GM13976 (cell line): ENCODE measurements around the gene SLC25A41.

Experiments
- DNase-seq: peaks from one replicate; pipeline ENCODE4 v3.0.0; 2012; ENCODE audit warnings: low spot score
- in situ Hi-C: fragments of 300-500 bp; cut with MboI; formaldehyde crosslinking; loops from one replicate; pipeline ENCODE4 v1.12.0; 2022; ENCODE audit warnings: low sequenced_read_pairs, mixed read lengths, inconsistent platforms; ENCODE audit not compliant: unreplicated experiment
- TF ChIP-seq, protein P1 (sequence below): IDR thresholded peaks from 2 replicates; pipeline ENCODE4 v1.5.1; 2012; ENCODE audit warnings: borderline replicate concordance, mild to moderate bottlenecking; ENCODE audit not compliant: insufficient read depth; ENCODE audit errors: extremely low read depth, missing control alignments, control extremely low read depth

Gene SLC25A41

DNA sequence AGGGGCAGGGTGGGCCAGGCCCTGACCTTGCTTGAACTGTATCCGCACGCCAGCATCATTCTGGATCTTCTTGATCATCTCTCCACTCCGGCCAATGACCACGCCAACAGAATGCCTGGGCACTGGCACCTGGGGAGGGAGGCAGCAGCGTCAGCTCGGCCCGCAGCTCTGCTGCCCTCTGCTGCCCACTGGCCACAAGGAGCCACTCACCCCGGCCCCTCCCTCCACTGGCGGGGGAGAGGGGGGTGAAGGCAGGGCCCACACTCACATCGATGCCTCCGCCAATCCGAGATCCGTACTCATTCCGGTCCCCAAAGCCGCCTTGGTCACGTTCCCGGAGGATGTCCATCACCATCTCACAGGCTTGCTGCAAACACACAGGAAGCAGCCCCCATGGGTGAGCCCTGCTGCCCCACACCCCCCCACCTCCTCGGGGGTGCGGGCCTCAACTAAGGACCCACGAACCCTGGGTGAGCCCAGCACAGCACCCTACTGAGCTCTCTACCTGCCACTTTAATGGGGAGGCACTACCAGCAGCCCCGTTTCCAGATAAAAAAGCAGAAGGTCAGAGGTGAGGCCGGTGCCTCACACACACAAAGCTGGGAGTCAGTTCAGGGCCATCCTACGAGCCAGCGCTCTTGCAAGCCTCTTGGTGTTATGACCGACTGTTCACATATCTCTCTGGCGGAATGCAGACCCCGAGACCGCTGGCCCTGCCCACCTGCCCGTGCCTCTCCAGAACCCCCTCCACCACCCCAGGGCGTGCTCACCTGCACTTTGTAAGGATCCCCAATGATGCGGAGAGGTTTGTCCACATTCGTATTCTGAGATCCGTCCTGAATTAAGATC, 15.6 kb downstream of the SLC25A41 start:
- TF ChIP-seq, protein P1, sequence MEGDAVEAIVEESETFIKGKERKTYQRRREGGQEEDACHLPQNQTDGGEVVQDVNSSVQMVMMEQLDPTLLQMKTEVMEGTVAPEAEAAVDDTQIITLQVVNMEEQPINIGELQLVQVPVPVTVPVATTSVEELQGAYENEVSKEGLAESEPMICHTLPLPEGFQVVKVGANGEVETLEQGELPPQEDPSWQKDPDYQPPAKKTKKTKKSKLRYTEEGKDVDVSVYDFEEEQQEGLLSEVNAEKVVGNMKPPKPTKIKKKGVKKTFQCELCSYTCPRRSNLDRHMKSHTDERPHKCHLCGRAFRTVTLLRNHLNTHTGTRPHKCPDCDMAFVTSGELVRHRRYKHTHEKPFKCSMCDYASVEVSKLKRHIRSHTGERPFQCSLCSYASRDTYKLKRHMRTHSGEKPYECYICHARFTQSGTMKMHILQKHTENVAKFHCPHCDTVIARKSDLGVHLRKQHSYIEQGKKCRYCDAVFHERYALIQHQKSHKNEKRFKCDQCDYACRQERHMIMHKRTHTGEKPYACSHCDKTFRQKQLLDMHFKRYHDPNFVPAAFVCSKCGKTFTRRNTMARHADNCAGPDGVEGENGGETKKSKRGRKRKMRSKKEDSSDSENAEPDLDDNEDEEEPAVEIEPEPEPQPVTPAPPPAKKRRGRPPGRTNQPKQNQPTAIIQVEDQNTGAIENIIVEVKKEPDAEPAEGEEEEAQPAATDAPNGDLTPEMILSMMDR, result no peak
- DNase-seq, result no peak
- in situ Hi-C loops, result no loop called here

DNA sequence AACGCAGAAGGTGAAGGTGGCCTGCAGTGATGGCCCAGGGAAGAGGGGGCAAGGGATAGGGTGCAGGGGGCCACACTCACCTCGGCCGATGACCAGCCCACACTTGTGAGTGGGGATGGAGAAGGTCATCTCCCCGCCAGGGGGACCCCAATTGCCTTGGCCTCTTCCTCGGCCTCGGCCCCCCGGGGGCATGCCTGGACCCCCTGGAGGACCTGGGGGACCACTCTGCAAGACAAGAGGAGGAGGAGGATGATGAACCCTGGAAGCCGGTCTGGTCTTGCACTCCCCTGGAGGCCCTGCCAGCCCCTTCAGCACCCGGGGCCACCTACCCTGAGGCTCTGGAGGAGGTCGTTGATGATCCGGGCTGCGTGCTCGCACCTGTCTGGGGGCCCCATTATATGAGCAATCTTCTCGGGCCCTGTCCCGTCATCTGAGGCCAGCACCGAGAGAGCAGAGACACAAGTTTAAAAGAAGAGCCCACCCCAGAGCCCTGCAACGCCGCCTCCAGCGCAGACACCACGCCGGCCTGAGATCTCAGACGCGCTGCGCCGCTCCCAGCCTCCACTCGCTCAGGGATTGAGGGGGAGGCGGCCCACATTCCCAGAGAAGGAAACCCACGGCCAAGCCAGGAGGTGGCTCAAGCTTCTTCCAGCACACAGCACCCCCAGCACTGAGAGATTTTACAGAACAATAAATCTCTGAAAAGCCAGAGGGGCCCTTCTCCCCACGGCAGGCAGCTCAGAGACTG, 16.7 kb downstream of the SLC25A41 start:
- TF ChIP-seq, protein P1, result no peak
- in situ Hi-C loops, result no loop called here
- no peak for DNase-seq

DNA sequence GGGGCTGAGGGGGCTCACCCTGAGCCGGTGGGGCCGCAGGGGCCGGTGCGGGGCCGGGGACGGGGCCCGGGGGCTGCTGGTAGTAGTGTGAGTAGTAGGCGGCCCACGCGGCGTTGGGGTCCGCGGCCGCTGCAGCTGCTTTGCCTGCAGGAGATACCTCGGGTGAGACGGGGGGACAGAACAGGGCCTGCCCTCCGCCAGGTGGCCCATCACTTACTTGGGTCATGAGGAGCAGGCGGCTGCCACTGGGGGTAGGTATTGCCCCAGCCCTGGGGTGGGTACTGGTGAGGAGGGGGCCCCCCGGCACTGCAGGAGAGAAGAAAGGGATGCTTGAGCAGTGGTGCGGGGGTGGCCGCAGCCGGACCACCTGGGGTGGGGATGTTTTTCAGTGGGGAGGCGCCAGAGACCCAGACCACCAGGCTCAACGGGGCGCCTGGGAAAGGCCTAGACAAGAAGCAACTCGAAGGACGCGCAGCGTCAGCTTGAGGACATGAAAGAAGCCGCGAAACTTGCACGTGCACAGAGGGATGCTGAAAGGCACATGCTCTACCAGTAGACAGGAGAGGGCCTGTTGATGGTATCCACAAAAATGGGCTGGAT, 17.9 kb downstream of the SLC25A41 start:
- DNase-seq, result no peak
- TF ChIP-seq, protein P1, result no peak
- in situ Hi-C loops, result no loop called here

DNA sequence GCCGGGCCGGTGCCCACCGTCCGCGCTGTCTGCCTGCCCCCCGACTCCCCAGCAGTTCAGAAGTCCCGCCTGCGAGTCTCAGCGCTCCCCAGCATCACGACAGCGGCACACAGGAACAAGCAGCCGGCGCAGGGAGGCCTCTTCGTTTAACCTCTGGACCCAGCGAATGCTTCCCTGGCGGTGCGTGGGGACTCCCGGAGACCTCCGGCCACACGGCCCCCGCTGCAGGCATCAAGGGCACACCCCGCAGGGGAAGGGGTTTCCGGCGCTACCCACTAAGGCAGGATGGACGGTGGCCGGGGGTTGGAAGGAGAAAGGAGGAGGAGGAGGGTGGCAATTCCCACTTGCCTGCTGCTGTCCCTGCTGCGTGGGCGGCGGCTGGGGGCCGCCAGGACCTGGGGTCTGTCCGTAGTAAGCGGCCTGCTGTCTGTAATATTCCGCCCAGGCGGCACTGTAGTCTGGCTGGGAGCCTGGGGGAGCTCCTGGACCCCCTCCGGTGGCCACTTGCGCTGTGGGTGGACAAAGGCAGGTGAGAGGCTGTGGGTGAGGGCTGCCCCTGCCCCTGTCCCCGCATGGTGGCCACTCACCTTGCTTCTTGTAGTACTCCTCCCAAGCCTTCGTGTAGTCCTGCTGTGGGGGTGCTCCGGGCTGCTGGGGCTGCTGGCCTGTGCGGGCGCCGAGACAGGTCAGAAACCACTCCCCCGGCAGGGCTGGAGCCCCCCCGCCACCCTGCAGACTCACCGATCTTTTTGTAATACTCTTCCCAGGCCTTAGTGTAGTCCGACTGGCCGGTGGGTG, 18.6 kb downstream of the SLC25A41 start:
- no peak for DNase-seq
- in situ Hi-C loops, result no loop called here
- TF ChIP-seq, protein P1, result no peak

DNA sequence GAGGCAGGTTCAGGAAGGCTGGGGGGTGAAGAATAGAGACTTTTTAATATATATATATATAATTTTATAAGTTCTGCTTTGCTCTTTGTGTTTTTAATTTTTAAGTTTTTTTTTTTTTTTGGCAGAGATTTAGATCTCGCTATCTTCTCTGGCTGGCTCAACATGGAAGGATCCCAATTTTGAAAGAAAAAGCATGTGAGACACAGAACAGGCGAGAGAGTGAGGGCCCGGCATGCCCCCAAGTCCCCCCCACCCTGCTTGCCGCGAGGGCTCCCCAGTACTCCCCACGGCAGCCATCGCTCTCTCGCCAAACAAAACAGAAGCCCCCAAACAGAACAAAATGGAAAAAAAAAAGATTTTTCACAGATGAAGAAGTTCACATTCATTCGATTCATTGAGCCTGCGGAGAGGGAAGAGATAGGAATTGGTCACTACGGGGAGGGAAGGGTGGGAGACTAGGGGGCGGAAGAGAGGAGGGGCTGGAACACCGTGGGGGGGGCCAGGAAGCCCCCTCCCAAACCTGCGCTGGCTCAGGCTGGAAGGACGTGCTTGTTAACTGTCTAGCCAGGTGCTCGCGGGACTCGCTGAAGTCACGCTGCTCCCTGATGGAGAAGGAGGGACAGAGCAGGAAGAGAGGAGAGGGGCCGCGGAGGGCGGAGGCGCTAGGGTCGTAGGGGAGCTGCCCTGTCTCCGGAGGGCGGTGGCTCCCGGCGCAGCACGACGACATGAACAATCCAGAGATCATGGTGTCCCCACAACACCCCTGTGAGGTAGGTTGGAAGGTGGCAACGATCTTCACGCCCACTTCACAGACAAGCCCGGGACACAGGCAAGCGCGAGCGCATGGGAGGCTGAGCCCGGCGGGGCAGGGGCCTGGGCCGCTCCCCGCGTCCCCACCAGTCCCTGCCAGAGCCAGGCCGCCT, 19.6 kb downstream of the SLC25A41 start:
- DNase-seq, result no peak
- TF ChIP-seq, protein P1, result no peak
- in situ Hi-C loops, result no loop called here
